HG03469 (cell line): ENCODE results near the gene TMEM87B.
"Not testable (repeated sequence)": the region's sequence is repeated elsewhere in the genome, so short reads cannot be mapped to it uniquely, and the experiment has no call there.

Source experiments
- ATAC-seq: cut with Tn5 transposase; IDR thresholded peaks from one replicate; pipeline ENCODE4 v1.9.1; 2021; ENCODE audit warnings: mild to moderate bottlenecking, moderate library complexity, moderate number of reproducible peaks; ENCODE audit not compliant: unreplicated experiment

TMEM87B gene

DNA sequence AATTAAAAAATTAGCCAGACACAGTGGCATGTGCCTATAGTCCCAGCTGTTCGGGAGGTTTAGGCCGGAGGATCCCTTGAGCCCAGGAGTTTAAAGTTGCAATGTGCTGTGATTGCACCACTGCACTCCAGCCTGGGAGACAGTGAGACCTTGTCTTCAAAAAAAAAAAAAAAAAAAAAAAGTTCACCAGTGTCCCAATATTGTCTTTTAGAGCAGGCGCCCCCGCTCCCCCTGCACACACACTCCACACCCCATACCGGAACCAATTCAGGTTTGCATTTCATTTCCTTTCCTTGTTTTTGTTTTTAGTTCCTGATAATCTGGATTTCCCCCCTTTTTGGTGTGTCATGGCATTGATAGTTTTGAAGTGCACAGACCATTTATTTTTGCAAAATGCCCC lies 10.4 kb downstream of the TMEM87B start:
- no peak for ATAC-seq

DNA sequence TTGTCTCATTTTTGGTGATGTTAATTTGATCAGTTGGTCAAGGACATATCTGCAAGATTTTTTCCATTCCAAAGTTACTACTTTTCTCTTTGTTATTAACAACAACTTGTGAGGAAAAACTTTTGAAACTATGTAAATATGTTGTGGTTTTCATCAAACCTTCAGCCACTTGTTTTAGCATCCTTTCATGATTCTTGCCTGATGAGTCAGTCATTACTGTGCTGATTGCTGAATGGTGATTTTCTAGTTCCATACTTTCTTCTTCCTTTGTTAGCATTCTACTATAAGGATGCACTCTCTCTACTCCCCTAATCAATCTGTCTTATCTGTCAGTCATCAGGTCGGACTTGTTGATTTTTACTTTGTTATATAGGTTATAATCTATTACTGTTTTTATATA lies 10.9 kb downstream of the TMEM87B start:
- no peak for ATAC-seq

DNA sequence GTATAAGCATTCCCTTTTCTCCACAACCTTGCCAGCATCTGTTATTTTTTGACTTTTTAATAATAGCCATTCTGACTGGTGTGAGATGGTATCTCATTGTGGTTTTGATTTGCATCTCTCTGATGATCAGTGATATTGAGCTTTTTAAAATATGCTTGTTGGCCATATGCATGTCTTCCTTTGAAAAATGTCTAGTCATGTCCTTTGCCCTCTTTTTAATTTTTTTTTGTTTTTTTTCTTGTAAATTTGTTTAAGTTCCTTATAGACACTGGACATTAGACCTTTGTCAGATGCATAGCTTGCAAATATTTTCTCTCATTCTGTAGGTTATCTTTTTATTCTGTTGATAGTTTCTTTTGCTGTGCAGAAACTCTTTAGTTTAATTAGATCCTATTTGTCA lies 14.7 kb downstream of the TMEM87B start:
- ATAC-seq: not testable (repeated sequence)

DNA sequence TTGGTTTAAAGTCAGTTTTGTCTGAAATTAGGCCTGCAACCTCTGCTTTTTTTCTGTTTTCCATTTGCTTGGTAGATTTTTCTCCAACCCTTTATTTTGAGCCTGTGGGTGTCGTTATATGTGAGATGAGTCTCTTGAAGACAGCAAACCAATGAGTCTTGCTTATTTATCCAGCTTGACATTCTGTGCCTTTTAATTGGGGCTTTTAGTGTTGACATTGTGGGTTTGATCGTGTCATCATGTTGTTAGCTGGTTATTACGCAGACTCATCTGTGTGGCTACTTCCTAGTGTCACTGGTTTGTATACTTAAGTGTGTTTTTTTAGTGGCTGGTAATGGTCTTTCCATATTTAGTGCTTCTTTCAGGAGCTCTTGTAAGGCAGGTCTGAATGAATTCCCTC lies 18.8 kb downstream of the TMEM87B start:
- no peak for ATAC-seq

DNA sequence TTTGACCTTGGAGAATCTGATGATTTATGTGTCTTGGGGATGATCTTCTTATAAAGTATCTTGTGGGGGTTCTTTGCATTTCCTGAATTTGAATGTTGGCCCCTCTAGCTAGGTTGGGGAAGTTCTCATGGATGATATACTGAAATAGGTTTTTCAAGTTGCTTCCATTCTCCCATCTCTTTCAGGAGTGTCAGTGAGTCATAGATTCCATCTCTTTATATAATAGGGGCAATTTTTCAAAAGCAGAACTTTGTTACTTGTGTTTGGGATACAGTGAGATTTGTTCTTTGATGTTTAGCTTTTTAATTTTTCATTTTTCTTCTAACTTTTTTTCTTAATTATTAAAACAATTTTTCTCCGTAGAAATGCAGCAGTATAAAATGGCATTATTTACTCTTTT lies 19.4 kb downstream of the TMEM87B start:
- no peak for ATAC-seq

DNA sequence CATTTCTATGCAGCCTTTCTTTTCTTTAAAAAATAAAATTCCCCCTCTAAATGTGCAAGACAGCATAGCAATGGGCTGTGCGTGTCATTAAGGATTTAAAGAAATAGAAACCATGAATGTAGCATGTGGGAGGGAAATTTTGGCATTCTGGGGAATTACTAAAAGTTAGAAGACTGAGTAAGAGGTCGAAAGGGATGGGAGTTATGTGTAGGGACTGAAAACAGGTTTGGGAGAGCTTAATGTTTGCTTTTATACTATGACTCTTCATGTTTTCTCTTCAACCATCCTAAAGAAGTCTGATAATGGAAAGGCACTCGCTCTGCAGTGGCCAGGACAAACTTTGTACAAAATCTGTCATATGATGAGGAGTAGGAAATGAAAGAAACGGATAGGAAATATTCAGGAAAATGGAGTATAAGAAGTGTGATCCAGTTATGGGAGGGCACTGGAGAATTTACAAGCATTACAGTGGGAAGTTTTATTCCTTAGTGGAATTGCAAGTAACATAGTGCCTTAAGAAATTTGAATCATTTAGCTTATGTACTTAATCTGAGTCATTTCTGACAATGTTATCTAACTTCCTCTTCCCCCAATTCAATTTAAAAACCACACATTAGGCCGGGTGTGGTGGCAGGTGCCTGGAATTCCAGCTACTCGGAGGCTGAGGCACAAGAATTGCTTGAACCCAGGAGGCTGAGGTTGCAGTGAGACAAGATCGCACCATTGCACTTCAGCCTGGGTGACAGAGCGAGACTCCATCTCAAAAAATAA lies 20.6 kb downstream of the TMEM87B start:
- no peak for ATAC-seq

DNA sequence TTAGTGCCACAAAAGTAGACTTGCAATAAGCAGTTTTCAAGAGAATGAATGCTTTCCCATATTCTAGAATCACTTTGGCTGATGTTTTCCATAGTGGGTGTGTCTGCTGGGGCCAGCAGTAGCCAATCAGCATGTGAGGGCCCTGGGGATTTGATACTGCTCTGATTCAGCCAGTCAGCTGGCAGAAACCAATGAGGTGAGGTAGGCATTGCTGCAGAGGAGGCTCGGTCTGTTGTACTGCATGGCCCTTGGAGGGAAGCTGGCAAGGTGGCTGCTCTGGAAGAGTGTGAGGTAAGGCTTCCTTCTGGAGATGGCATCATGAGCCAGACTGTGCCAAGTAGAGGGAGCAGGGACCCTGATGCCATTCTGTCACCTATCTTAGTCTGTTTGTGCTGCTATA lies 22.7 kb downstream of the TMEM87B start:
- ATAC-seq: no peak

DNA sequence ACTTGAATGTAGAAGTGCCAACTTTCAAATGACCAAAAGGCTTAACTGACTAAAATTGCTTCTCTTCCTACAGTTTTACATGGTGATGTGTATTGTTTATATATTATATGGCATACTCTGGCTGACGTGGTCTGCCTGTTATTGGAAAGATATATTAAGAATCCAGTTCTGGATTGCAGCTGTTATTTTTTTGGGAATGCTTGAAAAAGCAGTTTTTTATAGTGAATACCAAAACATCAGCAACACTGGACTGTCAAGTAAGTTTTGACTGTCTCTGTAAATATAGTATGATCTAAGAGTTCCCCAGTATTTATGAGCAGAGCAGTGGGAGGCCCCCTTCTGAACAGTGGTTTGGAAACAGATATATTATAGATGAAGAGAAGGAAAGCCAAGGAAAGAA lies 26.2 kb downstream of the TMEM87B start:
- no peak for ATAC-seq

DNA sequence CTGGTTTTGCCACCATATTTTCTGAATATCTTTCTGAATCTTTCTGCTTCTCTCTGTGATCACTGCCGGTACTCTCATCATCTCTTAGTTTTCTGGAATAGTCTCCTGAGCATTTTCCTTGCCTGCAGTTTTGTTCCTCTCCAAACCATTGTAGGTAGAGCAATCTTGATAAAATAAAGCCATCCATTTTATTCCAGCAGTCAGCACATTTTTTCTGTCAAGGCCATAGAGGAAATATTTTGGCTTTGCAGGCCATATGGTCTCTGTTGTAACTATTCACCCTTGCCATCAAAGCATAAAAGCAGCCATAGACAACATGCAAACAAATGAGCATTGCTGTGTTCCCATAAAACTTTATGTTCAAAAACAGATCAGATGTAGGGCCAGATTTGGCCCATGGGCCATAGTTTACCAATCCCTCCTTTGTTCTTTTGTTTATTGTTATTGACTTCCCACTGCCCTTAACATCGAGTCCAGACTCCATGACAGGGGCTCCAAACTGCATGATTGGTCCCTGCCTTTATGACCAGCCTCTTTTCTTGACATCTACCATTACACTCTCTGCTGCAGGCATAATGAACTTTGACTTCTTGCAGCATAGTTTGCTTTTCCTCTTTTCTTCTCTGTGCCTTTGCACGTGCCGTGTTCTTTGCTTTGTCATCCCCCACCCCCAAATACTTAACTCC lies 29.8 kb downstream of the TMEM87B start:
- ATAC-seq: no peak

DNA sequence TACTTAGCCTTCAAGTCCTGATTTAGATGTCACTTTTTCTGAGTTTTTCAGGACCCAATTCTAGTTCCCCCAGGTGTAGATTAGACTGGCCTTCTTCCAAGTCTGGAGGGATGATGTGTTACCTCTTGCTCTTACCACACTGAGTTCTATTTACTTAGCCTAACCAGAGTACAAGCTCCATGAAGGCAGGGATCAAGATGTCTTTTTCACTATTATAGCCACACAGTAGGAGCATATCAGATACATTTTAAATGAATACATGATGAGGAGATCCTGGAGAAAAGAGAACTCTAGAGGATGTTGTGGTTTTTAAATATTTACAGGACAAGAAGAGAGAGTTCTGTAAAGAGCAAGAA lies 30.3 kb downstream of the TMEM87B start:
- ATAC-seq: no peak

DNA sequence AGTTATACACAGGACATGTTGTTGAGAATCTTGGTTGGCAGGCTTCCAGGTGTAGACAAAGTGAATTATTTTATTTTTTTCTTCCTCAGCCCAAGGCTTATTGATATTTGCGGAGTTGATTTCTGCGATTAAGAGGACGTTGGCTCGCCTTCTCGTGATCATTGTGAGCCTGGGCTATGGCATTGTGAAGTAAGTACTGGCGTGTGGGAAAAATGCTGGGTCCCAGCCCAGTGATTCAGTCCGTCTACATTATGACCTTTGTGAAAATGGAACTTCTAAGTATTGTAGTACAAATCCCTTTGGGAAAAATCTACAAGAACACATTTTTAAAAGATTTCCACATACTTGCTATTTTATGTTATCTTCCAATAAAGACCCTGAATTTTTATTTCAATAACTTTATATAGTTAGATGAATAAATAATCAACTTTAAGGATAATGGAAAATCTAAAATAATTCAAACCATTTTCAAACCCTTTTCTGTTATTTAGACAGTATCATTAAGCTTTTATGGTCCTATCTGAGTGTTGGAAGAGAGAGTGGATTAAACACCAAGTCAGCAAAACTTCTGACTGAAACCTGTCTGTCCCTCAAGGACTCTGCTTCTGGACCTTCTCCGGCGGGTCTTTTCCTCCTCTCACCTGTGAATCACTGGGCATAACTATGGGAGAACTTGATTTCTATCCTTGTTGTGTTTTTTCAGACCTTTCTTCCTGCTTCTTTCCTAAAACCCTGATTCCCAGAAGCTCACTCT lies 31.0 kb downstream of the TMEM87B start:
- no peak for ATAC-seq

DNA sequence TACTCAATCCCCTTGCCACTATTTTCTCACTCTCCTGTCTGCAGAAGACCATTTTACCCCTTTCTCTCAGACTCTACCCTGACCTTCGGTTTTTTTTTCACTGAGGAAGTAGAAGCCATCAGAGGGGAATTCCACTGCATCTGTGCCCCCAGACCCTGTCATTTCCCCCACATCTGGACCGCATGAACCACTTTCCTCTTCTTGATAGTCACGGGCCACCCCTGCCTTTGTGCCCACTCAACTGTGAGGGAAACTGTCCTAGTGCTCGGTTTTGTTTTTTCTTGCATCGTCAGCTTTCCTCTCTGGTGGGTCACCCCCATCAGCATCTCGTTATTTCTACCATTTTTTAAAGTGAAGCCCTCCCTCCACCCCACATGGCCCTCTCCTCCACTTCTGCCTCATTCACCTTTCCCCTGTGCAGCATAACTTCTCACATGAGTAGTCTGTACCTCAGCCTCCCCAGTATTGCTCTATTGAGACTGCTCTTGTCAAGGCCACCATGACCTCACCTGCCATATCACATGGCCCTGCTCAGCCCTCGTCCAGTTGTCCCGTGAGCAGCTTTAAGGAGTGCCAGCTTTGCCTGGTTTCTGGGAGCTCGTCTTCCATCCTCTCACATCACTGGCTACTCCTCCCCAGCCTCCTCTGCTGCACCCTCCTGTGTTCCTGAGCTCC lies 32.4 kb downstream of the TMEM87B start:
- no peak for ATAC-seq

DNA sequence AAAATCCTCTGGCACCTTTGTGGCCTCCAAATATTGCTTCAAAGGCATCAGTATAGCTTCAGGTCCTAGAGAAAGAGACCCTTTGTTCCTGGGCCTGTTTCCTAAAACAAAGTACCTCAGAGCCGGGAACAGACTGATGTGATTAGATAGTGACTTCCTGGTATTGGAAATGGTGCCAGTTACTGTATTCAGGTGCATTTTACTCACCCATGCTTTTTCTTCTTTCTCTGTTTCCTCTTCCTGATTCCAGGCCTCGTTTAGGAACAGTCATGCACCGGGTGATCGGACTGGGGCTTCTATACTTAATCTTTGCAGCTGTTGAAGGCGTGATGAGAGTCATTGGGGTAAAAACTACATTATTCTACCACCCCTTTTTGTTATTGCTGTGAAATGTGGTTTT lies 34.3 kb downstream of the TMEM87B start:
- ATAC-seq: no peak

DNA sequence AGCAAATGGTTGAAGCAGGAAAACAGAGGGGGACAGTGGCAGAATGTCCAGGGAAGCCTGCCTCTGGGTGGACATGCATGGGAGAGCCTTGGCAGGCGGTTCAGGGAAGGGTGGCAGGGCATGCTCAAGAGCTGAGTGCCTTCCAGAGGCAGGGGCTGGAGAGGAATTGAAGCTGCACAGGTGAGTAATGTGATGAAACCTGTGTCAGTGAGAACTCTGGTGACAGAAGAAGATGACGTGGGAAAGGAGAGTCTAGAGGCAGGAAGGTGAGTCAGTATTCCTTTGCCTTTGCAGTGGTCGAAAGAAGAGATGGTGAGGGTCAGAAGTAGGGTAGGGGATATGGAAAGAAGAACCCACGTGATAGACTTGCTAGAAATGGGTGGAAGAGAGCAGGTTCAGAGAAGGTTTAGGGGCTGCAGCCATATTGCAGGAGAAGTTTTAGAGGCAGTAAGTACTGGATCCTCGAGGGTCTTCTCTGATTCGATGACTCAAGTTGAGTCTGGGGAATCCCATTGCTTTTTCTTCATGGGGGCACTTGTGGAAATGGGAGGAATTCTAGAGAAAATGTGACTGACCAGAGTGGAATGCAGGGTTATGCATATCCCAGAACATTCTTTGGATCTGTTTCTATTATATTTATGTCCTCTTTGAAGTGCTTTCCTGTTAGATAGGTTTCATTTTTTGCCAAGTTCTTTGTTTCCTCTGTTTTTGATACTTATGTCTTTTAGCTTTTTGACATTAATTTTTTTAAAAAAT lies 37.4 kb downstream of the TMEM87B start:
- no peak for ATAC-seq

DNA sequence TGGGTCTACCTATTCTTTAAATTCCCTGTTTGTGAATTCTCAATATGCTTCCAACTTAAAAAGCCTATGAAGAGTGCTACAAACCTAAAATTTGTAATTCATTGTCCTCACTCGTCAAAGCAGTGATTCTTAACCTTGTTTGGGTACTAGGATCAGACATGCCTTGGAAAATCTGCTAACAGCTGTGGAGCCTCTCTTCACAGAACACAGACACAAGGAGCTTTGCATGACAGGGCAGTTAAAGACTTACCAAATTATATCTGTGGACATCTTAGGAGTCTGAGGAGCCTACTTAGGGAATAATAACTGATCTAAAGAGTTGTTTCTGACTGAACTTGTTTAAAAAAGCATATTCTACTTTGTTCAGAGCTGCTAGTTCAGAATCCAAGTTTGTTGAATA lies 38.1 kb downstream of the TMEM87B start:
- no peak for ATAC-seq

DNA sequence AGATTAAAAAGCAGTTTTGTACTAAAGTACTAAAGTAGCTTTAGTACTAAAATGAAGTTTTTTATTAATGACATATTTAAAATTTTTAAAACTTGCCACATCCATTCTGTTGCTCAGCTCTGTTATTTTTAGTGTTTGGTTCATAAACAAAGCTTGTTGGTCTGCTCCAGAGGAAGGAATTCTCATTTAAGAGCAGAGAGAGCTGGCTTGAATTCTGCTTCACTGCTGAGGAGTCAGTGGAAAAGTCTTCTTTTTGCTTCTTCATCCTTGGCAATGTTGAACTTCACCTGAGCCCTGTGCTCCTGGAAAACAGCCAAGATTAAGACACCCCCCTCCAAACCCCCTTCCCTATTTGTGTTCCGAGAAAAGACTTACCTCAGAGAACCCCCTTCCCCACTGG lies 40.6 kb downstream of the TMEM87B start:
- ATAC-seq: no peak

DNA sequence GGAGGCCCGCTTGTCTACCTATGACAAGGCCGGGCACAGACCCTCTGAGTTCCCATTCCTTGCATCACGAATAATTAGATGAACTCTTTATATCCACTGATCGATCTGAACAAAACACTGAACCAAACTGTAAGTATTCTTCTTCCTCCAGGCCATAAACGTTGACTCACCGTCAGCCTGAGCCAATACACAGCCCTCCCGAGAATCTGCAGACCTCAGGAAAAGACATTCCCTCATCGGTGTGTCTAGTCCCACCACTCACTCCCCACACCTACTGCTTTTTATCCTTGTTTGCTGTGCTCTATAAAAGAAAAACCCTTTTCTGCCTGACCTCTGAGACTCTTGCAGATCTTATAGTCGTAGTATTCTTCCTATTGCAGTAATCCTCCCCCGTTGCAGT lies 41.0 kb downstream of the TMEM87B start:
- no peak for ATAC-seq

DNA sequence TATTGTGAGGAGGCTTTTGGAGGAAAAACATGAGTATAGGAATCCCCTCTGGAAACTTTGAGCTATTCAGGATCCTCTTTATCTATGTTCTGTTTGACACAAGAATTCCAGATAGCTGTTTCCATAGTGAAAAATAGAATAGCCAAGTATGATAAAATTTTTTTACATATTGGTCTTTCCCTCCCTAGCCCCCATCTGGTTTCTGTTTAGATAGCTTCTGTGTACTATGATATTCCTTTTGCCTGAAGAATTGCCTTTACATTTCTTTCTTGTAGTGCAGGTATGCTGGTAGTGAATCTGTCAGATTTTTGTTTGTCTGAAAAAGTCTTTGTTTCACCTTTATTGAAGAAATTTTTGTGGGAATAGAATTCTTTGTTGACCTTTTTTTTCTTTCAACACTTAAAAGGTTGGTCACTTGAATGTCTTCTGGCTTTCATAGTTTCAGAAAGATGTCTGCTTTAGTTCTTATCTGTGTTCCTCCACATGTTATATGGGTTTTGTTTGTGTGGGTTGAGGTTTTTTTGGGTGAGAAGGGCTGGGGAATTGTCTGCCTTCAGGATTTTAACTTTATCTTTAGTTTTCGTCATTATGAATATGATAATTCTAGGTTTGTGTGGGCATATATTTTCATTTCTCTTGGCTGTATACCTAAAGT lies 53.2 kb downstream of the TMEM87B start:
- no peak for ATAC-seq

DNA sequence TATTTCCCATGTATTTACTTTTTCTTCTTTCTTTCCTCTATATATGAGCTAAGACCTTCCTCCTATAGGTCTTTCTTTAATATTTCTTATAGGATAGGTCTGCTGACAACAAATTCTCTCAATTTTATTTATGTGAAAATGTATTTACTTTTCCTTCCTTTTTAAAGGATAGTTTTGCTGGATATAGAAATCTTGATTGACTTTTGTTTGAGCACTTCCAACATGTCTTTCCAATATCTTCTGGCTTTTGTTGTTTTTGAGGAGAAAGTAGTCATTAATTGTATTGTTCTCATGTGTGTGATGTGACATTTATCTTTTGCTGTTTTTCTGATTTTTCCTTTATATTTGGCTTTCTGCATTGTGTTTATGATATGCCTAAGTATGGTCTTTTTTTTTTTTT lies 54.2 kb downstream of the TMEM87B start:
- ATAC-seq: no peak

DNA sequence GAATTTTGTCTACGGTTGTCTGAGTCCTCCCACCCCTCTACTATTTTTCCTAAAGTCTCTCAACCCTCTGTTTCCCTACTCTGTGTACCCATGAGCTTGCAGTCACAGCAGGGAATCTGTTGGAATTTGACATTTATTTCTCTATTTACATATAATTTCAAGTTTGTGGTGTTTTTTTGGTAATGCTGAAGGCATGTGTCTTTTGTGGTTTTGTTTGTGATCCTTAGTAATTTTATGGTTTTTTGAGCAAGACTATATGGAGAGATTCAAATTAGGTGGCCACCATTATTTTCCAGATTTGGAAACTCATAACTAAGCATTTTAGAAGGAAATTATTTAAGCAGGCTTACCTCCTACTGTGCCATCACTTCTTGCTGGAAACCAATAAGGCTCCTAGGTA lies 55.9 kb downstream of the TMEM87B start:
- no peak for ATAC-seq
